ENCODE results near the gene FGFR2.

The FGFR2 gene

GRCh38 chr10:121599947-121600346 lies 1.7 kb upstream of the FGFR2 start:
- H3K4me3 ChIP-seq (ENCODE audit: low read depth, low read length) = no peak overlapping the region
- TF ChIP-seq, protein P1, sequence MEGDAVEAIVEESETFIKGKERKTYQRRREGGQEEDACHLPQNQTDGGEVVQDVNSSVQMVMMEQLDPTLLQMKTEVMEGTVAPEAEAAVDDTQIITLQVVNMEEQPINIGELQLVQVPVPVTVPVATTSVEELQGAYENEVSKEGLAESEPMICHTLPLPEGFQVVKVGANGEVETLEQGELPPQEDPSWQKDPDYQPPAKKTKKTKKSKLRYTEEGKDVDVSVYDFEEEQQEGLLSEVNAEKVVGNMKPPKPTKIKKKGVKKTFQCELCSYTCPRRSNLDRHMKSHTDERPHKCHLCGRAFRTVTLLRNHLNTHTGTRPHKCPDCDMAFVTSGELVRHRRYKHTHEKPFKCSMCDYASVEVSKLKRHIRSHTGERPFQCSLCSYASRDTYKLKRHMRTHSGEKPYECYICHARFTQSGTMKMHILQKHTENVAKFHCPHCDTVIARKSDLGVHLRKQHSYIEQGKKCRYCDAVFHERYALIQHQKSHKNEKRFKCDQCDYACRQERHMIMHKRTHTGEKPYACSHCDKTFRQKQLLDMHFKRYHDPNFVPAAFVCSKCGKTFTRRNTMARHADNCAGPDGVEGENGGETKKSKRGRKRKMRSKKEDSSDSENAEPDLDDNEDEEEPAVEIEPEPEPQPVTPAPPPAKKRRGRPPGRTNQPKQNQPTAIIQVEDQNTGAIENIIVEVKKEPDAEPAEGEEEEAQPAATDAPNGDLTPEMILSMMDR (IDR thresholded peaks at IDR 0.05; ENCODE audit: low read depth, low read length) = no peak

DNA sequence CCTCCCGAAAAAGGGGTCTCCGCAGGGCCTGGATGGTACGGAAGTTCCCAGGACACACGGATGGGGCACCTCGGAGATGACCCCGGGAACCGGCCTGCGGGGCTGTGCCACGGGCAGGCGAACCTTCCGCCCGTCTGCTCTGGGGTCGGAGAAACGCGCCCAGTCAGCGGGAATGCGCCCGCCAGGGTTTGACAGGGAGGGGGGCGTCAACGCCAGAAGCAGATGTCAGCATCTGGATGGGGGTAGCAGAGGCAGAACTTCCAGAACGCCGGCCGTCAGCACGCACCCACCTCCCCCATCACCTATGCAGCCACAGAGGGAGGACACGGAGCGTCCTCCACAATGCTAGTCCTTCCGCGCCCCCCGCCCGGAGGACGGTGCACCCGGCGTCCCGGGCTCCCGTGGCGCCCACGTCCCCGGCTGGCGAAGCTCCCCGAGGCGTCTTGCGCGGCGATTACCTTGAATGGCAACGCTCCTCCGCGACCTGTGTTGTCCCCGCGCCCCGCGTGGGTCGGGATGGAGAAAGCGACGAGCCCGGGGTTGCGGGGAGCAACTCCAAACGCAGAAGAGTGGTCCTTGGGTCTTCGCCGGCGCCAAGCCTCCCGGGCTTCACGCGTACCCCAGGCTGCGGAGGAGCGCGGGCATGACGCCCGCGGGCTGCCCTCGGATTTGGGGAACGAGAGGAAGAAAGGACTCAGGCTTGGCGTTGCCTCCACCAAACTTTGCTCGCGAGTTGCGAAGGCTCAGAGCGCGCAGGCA lies 561 bp downstream of the FGFR2 start:
- TF ChIP-seq, protein P1 (IDR thresholded peaks at IDR 0.05; ENCODE audit: low read depth, low read length) = no peak
- H3K4me3 ChIP-seq (ENCODE audit: low read depth, low read length) = no peak overlapping the region

- TF ChIP-seq, protein P1 (IDR thresholded peaks at IDR 0.05; ENCODE audit: low read depth, low read length) = no peak
- no peak overlapping the region for H3K4me3 ChIP-seq (ENCODE audit: low read depth, low read length)
Measured at GRCh38 chr10:121596689-121597503, 1.3 kb downstream of the FGFR2 start.

DNA sequence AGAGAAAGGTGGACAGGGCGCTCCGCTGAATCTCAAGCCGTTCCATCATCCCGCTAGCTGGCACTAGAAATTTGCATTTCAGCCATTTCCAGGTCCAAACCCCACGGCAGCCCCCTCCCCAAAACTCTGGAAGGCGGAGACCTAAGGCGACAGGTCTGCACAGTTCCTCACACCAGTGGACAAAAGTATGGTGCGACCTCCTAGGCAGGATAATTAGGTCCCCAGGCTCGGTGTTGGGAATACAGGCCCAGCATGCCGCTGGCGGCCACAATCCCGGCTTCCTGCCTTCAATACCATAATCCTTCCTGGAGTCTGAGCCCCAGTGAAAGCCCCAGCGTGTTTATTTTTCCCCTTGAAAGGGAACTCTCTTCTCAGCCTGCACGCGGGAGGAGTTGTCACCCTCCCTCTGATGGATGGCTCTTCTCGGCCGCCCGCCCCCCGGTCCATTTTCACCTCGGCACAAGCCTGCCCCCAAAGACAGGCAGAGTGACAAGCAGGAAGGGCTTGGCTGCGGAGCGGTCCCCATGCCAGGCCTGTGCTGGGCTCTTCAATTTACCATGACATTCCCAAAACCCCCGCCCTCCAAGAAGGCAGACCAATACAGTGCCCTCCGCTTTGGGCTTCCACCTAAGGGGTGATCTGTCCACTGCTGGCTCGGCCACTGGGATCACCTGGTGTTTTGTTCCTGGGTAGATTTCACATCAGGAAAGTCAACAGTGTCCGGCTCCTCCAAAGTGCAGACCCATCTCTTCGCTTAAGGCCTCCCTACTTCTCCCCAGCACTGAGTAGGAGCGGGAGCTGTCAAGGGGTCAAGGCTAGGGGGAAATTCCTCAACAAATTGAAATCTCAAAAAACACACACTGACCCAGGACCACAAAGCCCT lies 2.2 kb downstream of the FGFR2 start:
- TF ChIP-seq, protein P1 (IDR thresholded peaks at IDR 0.05; ENCODE audit: low read depth, low read length) = no peak
- no peak overlapping the region for H3K4me3 ChIP-seq (ENCODE audit: low read depth, low read length)

DNA sequence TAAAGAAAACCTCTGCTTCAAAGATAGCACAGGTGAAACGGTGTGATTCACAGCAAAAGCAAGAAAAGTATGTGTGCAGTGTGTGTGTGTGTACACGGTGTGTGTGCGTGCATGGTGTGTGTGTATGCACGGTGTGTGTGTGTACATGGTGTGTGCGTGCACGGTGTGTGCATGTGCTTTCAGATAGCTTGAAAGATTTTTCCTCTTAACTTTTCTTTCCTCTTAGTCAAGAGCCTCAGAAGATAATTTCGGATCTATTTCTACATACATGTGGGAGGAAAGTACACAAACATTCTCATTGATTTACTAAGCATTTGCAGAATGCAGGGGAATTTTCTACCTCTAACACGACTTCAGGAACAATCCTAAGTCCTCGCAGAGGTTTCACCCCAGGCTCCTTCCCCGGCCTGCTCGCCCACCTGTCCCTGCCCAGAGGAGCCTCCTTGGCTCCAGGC lies 2.9 kb downstream of the FGFR2 start:
- no peak overlapping the region for H3K4me3 ChIP-seq (ENCODE audit: low read depth, low read length)
- TF ChIP-seq, protein P1 (IDR thresholded peaks at IDR 0.05; ENCODE audit: low read depth, low read length) = no peak

- TF ChIP-seq, protein P1 (IDR thresholded peaks at IDR 0.05; ENCODE audit: low read depth, low read length) = no peak
- H3K4me3 ChIP-seq (ENCODE audit: low read depth, low read length) = no peak overlapping the region
Measured at GRCh38 chr10:121594623-121595350, 3.5 kb downstream of the FGFR2 start.
